HPDE6-E6E7 (cell line): ENCODE data around the gene SMG6.
"Not testable (repeated sequence)": the region's sequence is repeated elsewhere in the genome, so short reads cannot be mapped to it uniquely, and the experiment has no call there.

Source experiments
- DNase-seq: peaks from one replicate; pipeline ENCODE4 v3.0.0; 2011; ENCODE audit warnings: missing footprints; ENCODE audit errors: extremely low spot score

The SMG6 gene

DNA sequence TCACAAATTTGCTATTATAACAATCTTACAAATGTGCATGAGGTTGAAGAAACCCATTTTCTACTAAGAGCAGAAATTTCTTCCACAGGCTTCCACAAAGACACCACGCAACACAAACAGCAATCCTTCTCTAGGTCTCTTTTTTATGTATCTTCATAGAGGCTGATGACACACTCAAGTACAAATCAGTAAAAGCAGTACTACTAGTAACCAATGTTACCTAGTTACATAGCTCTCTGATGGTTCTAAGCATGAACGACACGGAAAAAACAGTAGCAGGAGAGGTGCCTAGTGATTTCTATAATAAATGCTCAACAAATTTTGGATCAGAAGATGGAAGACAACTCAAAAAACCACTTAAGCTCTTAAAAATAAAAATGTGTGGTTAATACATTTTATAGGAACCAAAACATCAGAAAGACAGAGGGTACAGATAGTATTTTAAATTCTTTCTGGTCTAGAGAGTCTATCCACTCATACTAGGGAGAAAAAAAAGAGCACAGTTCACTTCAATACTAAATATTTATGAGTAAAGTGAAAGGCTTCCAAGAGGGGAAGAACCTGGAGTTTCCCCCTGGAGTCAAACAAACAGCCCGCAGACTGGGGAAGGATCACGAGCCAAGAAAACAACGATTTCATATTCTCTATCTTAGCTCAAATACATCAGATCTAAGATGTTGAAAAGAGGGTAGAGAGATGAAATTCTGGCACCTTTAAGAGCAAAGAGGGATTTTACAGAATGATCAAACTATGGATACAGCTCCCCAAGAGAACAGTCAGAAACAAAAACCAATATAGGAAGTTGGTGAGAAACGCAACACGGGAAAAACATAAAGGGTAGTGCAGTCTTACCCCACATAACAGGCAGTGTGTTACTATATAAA is 40.2 kb downstream of the SMG6 start:
- no peak for DNase-seq

- DNase-seq: peak; percentile 19
These were observed 41.4 kb downstream of the SMG6 start for GRCh38 chr17:2262135-2262587.

DNA sequence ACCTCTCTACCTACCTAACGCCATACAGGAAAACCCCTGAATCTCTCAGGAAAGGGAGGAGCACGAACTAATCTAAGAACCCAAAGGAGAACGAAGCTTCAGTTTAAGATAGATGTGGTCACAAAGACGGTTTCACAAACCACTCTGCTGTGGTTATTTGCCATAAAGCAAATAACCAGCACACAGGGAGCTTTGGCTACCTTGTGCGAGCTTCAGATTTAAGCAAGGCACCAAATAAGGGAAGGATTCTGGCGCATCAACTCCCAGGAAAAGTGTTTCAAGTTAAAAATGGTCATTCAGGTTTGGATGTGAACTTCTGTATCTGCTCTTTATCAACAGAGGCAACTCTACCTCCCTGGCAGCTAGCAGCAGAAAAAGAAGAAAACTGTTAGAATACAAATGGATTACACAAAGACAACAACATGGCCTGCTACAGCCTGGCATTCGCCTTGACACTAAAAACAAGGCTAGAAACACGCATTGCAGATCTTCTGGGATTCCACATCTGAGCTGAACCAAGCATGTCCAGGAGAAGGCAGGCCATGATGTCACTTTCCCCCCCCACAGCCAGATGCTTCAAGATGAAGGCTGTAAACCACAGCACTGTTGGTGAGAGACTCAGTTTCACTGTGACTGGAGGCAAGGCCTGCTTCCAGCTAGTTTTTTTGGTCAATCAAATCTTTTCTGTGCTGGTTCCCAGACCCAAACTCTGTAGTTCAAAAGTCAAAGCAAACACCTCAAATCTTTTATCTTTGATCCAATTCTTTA is 43.6 kb downstream of the SMG6 start:
- no peak for DNase-seq

DNA sequence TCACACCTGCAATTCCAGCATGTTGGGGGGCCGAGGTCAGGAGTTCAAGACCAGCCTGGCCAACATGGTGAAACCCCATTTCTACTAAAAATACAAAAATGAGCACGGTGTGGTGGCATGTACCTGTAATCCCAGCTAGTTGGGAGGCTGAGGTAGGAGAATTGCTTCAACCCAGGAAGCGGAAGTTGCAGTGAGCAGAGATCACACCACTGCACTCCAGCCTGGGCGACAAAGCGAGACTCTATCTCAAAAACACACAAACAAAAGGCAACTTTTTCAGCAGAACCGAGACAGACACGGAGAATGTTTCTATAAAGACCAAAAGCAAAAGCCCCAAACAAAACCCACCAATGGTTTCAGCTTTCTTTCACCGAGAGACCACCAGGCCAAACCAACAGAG is 44.8 kb downstream of the SMG6 start:
- DNase-seq: not testable (repeated sequence)

DNA sequence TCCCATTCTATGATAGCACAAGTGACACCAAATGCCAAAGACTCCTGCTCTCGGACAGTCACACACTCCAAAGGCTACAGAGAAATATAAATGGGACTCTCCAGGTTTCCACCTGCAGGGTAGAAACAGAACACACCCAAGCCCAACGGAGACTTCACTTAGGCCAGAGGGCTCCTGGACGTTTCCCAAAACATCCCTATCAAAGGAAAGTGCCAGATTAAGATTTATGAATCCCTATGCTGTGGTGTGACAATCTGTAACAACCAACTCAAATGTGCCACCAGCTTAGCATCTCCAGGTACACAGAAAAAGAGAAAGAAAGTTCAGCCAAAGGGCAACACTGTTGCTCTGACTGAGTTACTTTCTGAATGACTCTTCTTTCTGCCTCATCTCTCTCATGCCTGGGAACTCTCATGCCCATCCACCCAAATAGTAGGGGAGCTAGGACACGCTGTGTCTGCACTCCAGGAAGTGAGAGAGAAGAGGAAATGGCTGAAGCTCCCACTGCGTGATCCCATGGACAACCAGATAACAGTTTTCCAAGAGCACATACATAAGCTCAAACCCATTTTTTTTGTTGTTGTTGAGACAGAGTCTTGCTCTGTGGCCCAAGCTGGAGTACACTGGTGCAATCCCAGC is 49.7 kb downstream of the SMG6 start:
- no peak for DNase-seq

- DNase-seq: no peak
These were observed 50.2 kb downstream of the SMG6 start for GRCh38 chr17:2253362-2253761.

DNA sequence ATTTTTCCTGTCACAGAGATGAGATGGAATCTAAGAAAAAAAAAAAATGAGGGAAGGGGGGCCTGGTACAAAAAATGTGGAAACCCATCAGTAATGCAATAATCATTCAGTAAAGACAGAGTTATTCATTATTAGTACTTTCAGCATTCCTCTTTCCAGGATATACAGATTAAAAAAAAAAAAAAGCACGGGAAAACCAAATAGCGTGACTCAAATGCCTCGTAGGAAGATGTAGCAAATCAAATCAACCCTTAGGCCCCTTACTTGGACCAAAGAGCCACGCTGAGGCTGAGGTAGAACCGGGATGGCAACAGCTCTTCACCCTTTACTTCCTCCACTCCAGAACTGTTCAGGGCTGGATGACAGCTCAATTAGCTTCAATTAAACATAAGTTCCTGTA is 52.5 kb downstream of the SMG6 start:
- DNase-seq: no peak

- DNase-seq: no peak
These were observed 53.2 kb downstream of the SMG6 start for GRCh38 chr17:2250140-2251095.

- no peak for DNase-seq
These were observed 56.6 kb downstream of the SMG6 start for GRCh38 chr17:2247005-2247404.

- peak; percentile 77 for DNase-seq
These were observed 58.8 kb downstream of the SMG6 start for GRCh38 chr17:2244545-2245525.

- DNase-seq: no peak
These were observed 59.6 kb downstream of the SMG6 start for GRCh38 chr17:2243953-2244352.

- DNase-seq: no peak
These were observed 61.8 kb downstream of the SMG6 start for GRCh38 chr17:2241823-2242222.

DNA sequence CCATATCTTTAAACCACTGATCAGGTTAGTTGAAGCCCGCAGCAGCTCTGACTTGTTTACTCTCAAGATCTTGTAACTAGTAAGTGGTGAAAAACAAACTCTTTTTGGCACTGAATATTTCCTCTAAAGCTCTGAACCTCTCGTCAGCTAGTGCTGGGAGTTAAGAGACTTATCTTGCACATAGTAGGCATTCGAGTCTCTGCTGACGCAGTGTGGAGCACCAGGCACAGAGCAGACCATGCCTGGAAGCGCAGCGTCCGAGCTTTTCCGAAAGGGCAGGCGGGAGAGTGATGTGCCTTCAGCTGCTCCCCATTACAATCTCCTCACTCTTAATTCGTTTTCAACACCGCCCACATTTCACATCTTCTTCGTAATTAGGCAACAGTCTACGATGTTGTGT is 63.0 kb downstream of the SMG6 start:
- DNase-seq: no peak

- DNase-seq: peak; percentile 85
These were observed 63.6 kb downstream of the SMG6 start for GRCh38 chr17:2239882-2240430.

DNA sequence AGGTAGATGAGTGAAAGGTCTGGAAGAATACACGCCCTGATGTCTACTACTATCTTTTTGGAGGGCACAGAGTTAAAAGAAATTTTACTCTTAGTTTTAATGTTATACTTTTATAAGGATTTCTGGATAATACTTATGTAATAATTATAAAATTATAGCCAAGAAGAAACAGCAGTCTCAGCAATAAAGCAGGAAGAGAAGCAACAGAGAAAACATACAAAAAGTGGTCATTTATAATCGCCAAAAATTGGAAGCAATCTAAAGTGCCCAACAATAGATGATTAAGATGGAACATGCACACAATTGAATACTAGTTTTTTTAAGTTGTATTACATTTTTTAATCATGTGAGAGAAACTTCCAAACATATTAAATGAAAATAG is 64.4 kb downstream of the SMG6 start:
- DNase-seq: no peak

GRCh38 chr17:2238432-2239169 is 65.0 kb downstream of the SMG6 start:
- no peak for DNase-seq

- no peak for DNase-seq
These were observed 65.6 kb downstream of the SMG6 start for GRCh38 chr17:2237950-2238349.

DNA sequence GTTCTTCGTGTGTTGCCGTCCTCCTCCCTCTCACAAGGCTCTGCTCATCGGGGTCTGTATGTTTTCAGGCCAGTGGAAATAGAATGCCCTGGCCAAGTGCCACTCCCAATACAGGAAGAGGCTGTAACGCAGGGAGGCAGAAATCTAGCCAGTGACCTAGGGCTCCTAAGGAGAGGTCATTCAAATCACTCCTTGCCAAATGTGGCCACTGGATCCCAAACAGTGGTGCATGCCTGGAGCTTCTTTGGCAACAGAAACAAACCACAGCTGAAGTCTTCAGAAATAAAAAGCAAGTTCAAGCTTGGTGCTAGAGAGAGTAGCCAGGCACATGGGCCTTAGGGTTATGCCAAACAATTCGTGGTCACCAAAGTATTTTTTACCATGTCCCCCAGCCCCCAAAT is 66.1 kb downstream of the SMG6 start:
- DNase-seq: no peak

- DNase-seq: no peak
These were observed 67.7 kb downstream of the SMG6 start for GRCh38 chr17:2235792-2236366.
